ENCODE results near the gene PITPNB. TPM values are rescaled to one million over a fixed set of nuclear protein-coding genes. Genes with fewer than 3 reads are reported as not detected.

The PITPNB gene
- total RNA-seq, 1 experiment from 2014 or later: 135 TPM

GRCh38 chr22:27868732-27869282, 50.2 kb downstream of the PITPNB start:
- Histone ChIP-seq H3K4me1 (ENCODE audit: insufficient read depth, low read length, poor library complexity, severe bottlenecking) (peaks cover 53% of the 10 kb centered on the region), H3K27me3 (replicated peaks; ENCODE audit: insufficient read depth, low read depth, low read length, poor library complexity) (no peaks in the 10 kb centered on the region), H3K36me3 (ENCODE audit: insufficient read depth, low read length, poor library complexity, severe bottlenecking) (peaks cover 37% of the 10 kb centered on the region), H3K4me3 (ENCODE audit: low read depth, low read length, poor library complexity, severe bottlenecking) (no peak overlapping the region), H3K27ac (ENCODE audit: low read depth, low read length, poor library complexity, severe bottlenecking) (peak overlapping the region; percentile 1), H3K9me3 (ENCODE audit: low read depth, low read length, poor library complexity, severe bottlenecking) (no peaks in the 10 kb centered on the region)
- no peak for TF ChIP-seq EZH2 (IDR thresholded peaks at IDR 0.05; ENCODE audit: borderline replicate concordance, low read depth, low read length, poor library complexity, severe bottlenecking)
- no peak for TF ChIP-seq CTCF (conservative IDR thresholded peaks at IDR 0.05; ENCODE audit: low read depth, low read length)
- no TSS peak for BruUV-seq (replicated peaks)
- intact Hi-C loops (cut with micrococcal nuclease; ENCODE audit: unreplicated experiment): no loop called here
- DNase-seq (ENCODE audit: low spot score): no peak
- POLR2A ChIA-PET (ENCODE audit: low non-redundant PET): no interaction called here
- CTCF ChIA-PET: no interaction called here

GRCh38 chr22:27867953-27868731, 50.9 kb downstream of the PITPNB start:
- no peaks in the 10 kb centered on the region for H3K27me3 ChIP-seq (replicated peaks; ENCODE audit: insufficient read depth, low read depth, low read length, poor library complexity)
- peaks cover 53% of the 10 kb centered on the region for H3K4me1 ChIP-seq (ENCODE audit: insufficient read depth, low read length, poor library complexity, severe bottlenecking)
- intact Hi-C loops (cut with micrococcal nuclease; ENCODE audit: unreplicated experiment): no loop called here
- no peak overlapping the region for H3K4me3 ChIP-seq (ENCODE audit: low read depth, low read length, poor library complexity, severe bottlenecking)
- H3K9me3 ChIP-seq (ENCODE audit: low read depth, low read length, poor library complexity, severe bottlenecking): no peaks in the 10 kb centered on the region
- H3K27ac ChIP-seq (ENCODE audit: low read depth, low read length, poor library complexity, severe bottlenecking): peak overlapping the region; percentile 13
- ChIA-PET POLR2A (ENCODE audit: low non-redundant PET) (no interaction called here), CTCF (no interaction called here)
- peaks cover 31% of the 10 kb centered on the region for H3K36me3 ChIP-seq (ENCODE audit: insufficient read depth, low read length, poor library complexity, severe bottlenecking)
- BruUV-seq (replicated peaks): no TSS peak
- TF ChIP-seq CTCF (conservative IDR thresholded peaks at IDR 0.05; ENCODE audit: low read depth, low read length) (no peak), EZH2 (IDR thresholded peaks at IDR 0.05; ENCODE audit: borderline replicate concordance, low read depth, low read length, poor library complexity, severe bottlenecking) (no peak)
- no peak for DNase-seq (ENCODE audit: low spot score)

- H3K4me3 ChIP-seq (ENCODE audit: low read depth, low read length, poor library complexity, severe bottlenecking): no peak overlapping the region
- H3K36me3 ChIP-seq (ENCODE audit: insufficient read depth, low read length, poor library complexity, severe bottlenecking): peaks cover 26% of the 10 kb centered on the region
- H3K27ac ChIP-seq (ENCODE audit: low read depth, low read length, poor library complexity, severe bottlenecking): peak overlapping the region; percentile 49
- no TSS peak for BruUV-seq (replicated peaks)
- ChIA-PET CTCF (interaction anchor here (0.7 kb wide), 1 partner anchor 1188 kb away, joined by 3 read pairs; no protein-coding TSS in a partner anchor), POLR2A (ENCODE audit: low non-redundant PET) (no interaction called here)
- H3K4me1 ChIP-seq (ENCODE audit: insufficient read depth, low read length, poor library complexity, severe bottlenecking): peaks cover 53% of the 10 kb centered on the region
- intact Hi-C loops (cut with micrococcal nuclease; ENCODE audit: unreplicated experiment): no loop called here
- H3K9me3 ChIP-seq (ENCODE audit: low read depth, low read length, poor library complexity, severe bottlenecking): no peaks in the 10 kb centered on the region
- no peaks in the 10 kb centered on the region for H3K27me3 ChIP-seq (replicated peaks; ENCODE audit: insufficient read depth, low read depth, low read length, poor library complexity)
- no peak for DNase-seq (ENCODE audit: low spot score)
- no peak for TF ChIP-seq CTCF (conservative IDR thresholded peaks at IDR 0.05; ENCODE audit: low read depth, low read length)
- TF ChIP-seq EZH2 (IDR thresholded peaks at IDR 0.05; ENCODE audit: borderline replicate concordance, low read depth, low read length, poor library complexity, severe bottlenecking): no peak
Measured at GRCh38 chr22:27867085-27867952, 51.7 kb downstream of the PITPNB start.
